GM18502 (cell line): ENCODE results near the gene OR4A47.
"Not testable (repeated sequence)": the region's sequence is repeated elsewhere in the genome, so short reads cannot be mapped to it uniquely, and the experiment has no call there.

ENCODE experiments used
- ATAC-seq: cut with Tn5 transposase; IDR thresholded peaks from one replicate; pipeline ENCODE4 v1.9.1; 2021; ENCODE audit warnings: mild to moderate bottlenecking; ENCODE audit not compliant: unreplicated experiment, poor library complexity

Gene OR4A47, protein sequence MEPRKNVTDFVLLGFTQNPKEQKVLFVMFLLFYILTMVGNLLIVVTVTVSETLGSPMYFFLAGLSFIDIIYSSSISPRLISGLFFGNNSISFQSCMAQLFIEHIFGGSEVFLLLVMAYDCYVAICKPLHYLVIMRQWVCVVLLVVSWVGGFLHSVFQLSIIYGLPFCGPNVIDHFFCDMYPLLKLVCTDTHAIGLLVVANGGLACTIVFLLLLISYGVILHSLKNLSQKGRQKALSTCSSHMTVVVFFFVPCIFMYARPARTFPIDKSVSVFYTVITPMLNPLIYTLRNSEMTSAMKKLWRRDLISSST

DNA sequence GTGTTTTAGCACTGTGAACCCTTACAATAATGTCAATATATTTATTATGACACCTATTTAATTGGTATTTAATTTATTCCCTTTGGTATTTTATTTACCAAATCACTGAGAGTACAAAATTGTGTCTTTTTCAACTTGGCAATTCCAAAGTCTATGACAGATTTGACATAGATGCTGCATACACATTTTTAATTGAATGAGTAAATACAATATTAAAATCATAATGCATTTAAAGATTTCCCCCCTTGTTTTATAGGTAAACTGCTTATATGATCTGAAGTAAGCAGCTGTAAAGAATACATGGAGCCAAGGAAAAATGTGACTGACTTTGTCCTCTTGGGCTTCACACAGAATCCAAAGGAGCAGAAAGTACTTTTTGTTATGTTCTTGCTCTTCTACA lies at the start of gene OR4A47:
Gene OR4A47, plus strand, starts transcription at position 301 of the 400 bp plus-strand sequence. Its CDS starts 0 bp downstream, at position 301.
- not testable (repeated sequence) for ATAC-seq

DNA sequence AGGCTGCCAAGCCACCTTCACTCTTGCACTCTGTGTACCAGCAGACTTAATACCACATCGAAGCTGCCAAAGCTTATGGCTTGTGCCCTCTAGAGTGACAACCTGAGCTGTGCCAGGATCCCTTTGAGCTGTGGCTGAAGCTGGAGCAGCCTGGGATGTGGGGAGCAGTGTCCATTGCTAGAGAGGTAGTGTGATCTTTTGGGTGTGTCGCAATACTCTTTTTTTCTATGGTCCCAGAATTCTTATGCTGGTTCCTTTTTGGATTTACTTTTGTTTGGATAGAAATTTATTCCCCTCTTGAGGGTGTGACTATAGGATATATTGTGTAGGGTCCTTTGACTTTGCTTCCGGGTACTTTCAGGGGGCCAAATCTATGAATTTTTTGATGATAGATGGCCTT lies 32.7 kb upstream of the OR4A47 start:
- ATAC-seq = not testable (repeated sequence)

DNA sequence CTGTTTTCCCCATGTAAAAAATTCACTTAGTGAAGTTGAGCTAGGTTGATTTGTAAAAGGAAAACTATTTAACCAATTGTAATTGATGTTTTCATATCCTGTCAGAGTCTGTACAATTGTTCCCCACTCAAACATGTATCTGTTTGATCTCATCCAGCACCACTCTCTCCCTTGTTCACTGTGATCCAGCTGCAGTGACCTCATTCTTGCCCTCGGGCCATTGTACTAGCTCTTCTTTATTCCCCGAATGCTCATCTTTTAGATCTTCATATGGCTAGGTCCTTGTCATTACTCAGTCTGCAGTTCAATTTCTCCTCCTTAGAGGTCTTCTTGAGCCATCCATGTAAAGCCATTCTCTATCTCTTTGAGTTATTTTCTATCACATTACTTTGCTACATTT lies 14.6 kb upstream of the OR4A47 start:
- ATAC-seq = not testable (repeated sequence)

DNA sequence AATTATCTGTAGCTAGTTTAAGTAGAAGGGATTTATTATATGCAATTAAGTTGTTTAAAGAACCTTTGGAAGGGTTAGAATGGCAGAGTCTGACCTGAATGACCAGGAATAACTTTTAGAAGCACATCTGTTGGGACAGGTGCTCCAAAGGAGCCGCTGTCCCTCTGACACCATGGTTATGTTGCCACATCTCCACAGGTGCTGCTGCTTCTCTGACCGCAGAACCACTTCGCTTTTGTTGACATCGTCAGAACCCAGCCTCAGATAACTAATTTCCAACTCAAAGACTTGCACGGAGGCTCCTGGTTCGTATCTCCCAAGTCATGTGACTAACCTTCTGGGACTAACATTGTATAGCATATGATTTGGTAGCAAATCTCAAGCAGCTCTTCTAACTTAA lies 13.9 kb upstream of the OR4A47 start:
- ATAC-seq = not testable (repeated sequence)

DNA sequence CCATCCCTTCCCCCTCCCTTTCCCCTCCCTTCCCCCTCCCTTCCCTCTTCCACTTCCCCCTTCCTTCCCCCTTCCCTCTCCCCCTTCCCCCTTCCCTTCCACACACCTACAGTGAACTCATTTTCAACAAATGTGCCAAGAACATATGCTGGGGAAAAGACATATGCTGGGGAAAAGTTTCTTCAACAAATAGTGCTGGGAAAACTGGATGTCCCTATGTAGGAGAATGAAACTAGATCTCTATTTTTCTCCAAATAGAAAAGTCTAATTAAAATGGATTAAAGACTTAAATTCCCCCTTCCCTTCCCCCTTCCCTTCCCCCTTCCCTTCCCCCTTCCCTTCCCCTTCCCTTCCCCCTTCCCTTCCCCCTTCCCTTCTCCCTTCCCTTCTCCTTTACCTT lies 17.6 kb downstream of the OR4A47 start:
- ATAC-seq = not testable (repeated sequence)

DNA sequence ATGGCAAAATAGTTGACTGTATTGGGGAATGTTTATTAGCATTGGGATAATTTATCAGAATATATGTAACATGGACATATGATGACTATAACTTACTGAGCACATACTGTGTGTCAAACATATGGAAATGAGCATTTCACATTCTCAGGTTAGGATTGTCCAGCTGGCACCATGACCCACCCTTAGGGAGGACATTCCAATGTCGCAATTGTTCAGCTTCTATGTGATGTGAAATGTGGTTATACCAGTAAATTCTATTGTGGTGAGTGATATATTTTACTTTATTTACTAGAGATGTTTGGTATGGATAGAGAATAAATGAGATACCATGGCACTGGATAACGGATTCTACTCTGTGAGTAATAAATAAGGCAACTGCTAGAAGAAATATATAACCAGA lies 50.4 kb downstream of the OR4A47 start:
- no peak for ATAC-seq
